BJ (cell line): Measurements from ENCODE around the gene DENND2D. TPM values are rescaled to one million over a fixed set of nuclear protein-coding genes. Genes with fewer than 3 reads are reported as not detected.

ENCODE experiments used
- CTCF ChIA-PET: fragments of 350-600 bp; formaldehyde crosslinking; extraction: SDS; loops from one replicate; lab custom pipeline; 2021; ENCODE audit warnings: antibody characterized with exemption, inconsistent platforms; lab: Yijun Ruan, JAX
- POLR2A ChIA-PET: fragments of 300-600 bp; sonication (Branson Sonifier 250); formaldehyde crosslinking; extraction: SDS; loops from one replicate; lab custom pipeline; 2021; ENCODE audit warnings: antibody characterized with exemption; lab: Charles Lee
- DNase-seq: peaks from one replicate; pipeline ENCODE4 v3.0.0-alpha.2; 2011; ENCODE audit warnings: low read depth
- H3K27me3 ChIP-seq: 2 replicates; pipeline ENCODE4 v1.6.0; 2011; ENCODE audit warnings: low read length; ENCODE audit not compliant: control insufficient read depth, insufficient read depth
- H3K36me3 ChIP-seq: 2 replicates; pipeline ENCODE4 v1.5.1; 2011; ENCODE audit warnings: low read length; ENCODE audit not compliant: control insufficient read depth, insufficient read depth
- H3K4me3 ChIP-seq: 2 replicates; pipeline ENCODE4 v1.5.1; 2011; ENCODE audit warnings: low read depth, mild to moderate bottlenecking, control low read depth, low read length
- CTCF ChIP-seq: IDR thresholded peaks from 2 replicates; pipeline ENCODE4 v1.5.1; 2011; ENCODE audit warnings: low read depth, mild to moderate bottlenecking, control low read depth, inconsistent platforms, low read length, moderate library complexity; ENCODE audit not compliant: insufficient read depth
- polyA plus RNA-seq: library from polyadenylated mRNA; depleted of rRNA; stranded (reverse); fragments of >200 nt; gene quantifications from 2 replicates; pipeline ENCODE4 v1.2.3, GENCODE V29; 2011

DENND2D gene
- polyA plus RNA-seq, 1 experiment: 3.9 TPM

DNA sequence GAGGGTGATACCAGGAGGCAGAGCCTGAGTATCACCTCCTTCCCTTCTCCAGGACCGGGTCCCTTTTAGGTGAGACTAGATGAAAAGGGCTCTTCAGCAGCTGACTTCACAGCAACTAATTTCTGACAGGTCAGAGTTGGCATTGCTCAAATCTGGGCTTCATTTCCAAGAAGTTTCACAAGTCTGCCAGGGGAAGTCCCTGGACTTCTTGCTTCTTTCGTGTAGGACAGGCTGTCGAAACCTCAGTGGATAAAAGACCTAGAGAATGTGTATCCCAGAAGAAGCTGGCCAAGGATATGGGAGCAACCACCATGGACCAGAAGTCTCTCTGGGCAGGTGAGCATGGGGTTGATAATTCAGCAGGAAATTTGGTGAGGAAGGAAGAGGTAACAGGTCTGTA lies 27.0 kb upstream of the DENND2D start, which contains the start of gene CHI3L2:
Gene CHI3L2, plus strand, starts transcription at position 280 of the 400 bp plus-strand sequence. Its CDS starts 17 bp downstream, at position 297.
- CTCF ChIA-PET: interaction anchor here (1.1 to 1.5 kb wide), 2 partner anchors 88 to 106 kb away, joined by 5 read pairs; no protein-coding TSS in a partner anchor
- no peaks in the 10 kb centered on the region for H3K36me3 ChIP-seq
- no peak for TF ChIP-seq CTCF
- H3K27me3 ChIP-seq: no peaks in the 10 kb centered on the region
- POLR2A ChIA-PET: no interaction called here
- DNase-seq: no peak
- H3K4me3 ChIP-seq: no peak within 1 kb of the TSS

DNA sequence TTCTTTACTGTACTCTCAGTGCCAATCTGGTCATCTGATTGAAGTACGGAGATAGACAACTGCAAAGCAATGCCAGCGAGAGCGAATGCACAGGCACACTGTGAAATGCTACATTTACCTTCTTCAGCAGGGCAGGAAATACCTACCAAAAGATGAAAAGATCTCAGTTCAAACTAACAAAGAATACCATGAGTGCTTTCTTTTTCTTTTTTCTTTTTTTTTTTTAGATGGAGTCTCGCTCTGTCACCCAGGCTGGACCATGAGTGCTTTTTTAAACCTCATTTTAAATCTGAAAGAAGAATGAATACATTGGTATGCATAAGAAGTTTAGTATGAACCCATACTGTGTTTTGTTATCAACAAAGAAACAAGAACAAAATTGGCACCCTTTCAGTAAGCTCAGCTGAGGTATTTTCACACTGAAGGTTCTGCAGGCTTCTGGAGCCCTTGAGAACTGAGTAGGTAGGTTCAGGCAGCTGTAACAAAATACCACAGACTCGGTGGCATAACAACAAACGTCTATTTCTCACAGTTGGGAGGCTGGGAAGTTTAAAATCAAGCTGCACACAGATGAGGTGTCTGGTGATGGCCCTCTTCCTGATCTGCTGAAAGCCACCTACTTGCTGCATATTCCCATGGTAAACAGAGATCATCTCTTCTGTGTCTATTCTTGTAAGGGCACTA lies 25.4 kb upstream of the DENND2D start:
- no peak overlapping the region for H3K4me3 ChIP-seq
- no peak for DNase-seq
- H3K27me3 ChIP-seq: no peaks in the 10 kb centered on the region
- H3K36me3 ChIP-seq: no peaks in the 10 kb centered on the region
- ChIA-PET CTCF (interaction anchor here (1.0 to 1.4 kb wide), 4 partner anchors 35 to 176 kb away, joined by 3 to 5 read pairs (median 4); no protein-coding TSS in a partner anchor), POLR2A (no interaction called here)
- no peak for TF ChIP-seq CTCF

DNA sequence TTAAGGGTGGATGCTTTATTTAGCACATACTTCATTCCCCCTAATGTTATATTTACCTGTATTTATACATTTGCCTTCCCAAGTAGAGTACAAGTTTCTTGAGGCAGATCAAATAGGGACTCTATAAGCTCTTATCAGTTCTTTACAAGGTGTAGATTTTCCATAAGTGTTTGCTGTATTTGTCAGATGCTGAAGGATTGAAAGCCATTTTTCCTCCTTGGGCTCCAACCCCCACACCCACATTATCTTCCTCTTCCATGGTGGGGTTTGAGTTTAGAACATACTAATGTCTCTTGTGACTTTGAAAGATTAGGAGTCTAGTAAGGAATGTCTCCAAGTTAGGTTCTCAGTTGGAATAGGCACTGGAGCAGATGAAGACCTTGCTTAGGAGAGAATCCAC lies 24.6 kb upstream of the DENND2D start:
- ChIA-PET CTCF (interaction anchor here (1.0 to 1.4 kb wide), 3 partner anchors 34 to 175 kb away, joined by 3 to 5 read pairs (median 4); no protein-coding TSS in a partner anchor), POLR2A (no interaction called here)
- Histone ChIP-seq H3K27me3 (no peaks in the 10 kb centered on the region), H3K36me3 (no peaks in the 10 kb centered on the region), H3K4me3 (no peak overlapping the region)
- no peak for TF ChIP-seq CTCF
- DNase-seq: no peak

GRCh38 chr1:111223126-111223685 lies 22.8 kb upstream of the DENND2D start:
- no peak for TF ChIP-seq CTCF
- POLR2A ChIA-PET: no interaction called here
- CTCF ChIA-PET: interaction anchor here (0.7 to 2.8 kb wide), 22 partner anchors 9 to 193 kb away, joined by 3 to 31 read pairs (median 3); no protein-coding TSS in a partner anchor
- Histone ChIP-seq H3K4me3 (no peak overlapping the region), H3K36me3 (no peaks in the 10 kb centered on the region), H3K27me3 (no peaks in the 10 kb centered on the region)
- DNase-seq: no peak
